Effector memory CD4-positive, alpha-beta T cell (primary cell): Measurements from ENCODE around the gene RBM5.

Experiments used
- DNase-seq, 3 donors: peaks; one replicate each; pipeline ENCODE4 v3.0.0-alpha.2; 2020
- H3K27ac ChIP-seq: 2 replicates; pipeline ENCODE4 v1.7.0; 2013; ENCODE audit warnings: mild to moderate bottlenecking, low read length, moderate library complexity; ENCODE audit not compliant: insufficient read depth, poor library complexity, severe bottlenecking
- H3K27me3 ChIP-seq: replicated peaks from 2 replicates; pipeline ENCODE4 v1.7.0; 2013; ENCODE audit warnings: mild to moderate bottlenecking, low read length; ENCODE audit not compliant: insufficient read depth, control insufficient read depth, poor library complexity, severe bottlenecking
- H3K36me3 ChIP-seq: 2 replicates; pipeline ENCODE4 v1.7.0; 2013; ENCODE audit warnings: mild to moderate bottlenecking, low read length, moderate library complexity; ENCODE audit not compliant: control insufficient read depth, insufficient read depth
- H3K4me1 ChIP-seq: 2 replicates; pipeline ENCODE4 v1.7.0; 2013; ENCODE audit warnings: low read length, mild to moderate bottlenecking; ENCODE audit not compliant: control insufficient read depth, insufficient read depth, poor library complexity, severe bottlenecking
- H3K4me3 ChIP-seq: 2 replicates; pipeline ENCODE4 v1.7.0; 2013; ENCODE audit warnings: low read length, low read depth, mild to moderate bottlenecking; ENCODE audit not compliant: insufficient read depth, poor library complexity, severe bottlenecking
- H3K9me3 ChIP-seq: 2 replicates; pipeline ENCODE4 v1.7.0; 2013; ENCODE audit warnings: mild to moderate bottlenecking, low read length, moderate library complexity; ENCODE audit not compliant: control insufficient read depth

The RBM5 gene

DNA sequence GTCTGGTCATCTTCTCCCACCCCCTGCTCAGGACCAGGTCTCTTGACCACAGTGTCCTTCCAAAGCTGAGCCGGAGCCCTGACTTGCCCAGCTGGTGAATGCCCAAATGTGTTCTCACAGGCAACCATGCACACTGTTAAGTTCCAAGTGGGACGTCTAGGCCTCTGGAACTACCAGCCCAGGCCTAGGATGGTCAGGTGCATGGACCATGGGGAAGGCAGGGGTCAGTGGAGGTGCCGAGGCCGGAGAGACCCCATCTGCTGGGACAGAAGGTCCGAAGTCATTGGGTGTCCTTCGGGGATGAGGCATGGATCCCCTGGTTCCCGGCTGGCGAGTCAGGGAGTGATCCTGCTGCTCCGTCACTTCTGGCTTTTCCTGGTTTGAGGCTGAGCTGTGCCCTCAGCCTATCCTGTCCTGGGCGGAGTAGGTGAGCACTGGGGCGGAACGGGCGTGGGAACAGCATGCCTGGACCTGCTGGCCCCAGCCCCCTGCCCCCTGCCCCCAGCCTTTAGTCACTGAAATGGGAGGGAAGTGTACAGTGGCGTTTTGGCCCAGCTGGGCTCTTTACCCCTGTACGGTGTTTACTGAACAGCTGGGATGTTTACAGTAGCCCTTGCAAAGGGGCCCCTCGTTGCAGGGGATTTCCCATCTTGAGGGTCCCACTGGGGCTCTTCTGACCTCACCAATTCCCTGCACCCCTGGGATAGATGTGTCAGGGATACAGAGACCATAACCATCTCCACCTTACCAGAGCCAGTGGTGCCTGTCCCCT, 78.5 kb downstream of the RBM5 start:
- no peaks in the 10 kb centered on the region for H3K4me1 ChIP-seq
- no peaks in the 10 kb centered on the region for H3K9me3 ChIP-seq
- H3K36me3 ChIP-seq = no peaks in the 10 kb centered on the region
- DNase-seq = no peak
- H3K27ac ChIP-seq = no peak overlapping the region
- H3K27me3 ChIP-seq = no peaks in the 10 kb centered on the region
- H3K4me3 ChIP-seq = no peak overlapping the region

DNA sequence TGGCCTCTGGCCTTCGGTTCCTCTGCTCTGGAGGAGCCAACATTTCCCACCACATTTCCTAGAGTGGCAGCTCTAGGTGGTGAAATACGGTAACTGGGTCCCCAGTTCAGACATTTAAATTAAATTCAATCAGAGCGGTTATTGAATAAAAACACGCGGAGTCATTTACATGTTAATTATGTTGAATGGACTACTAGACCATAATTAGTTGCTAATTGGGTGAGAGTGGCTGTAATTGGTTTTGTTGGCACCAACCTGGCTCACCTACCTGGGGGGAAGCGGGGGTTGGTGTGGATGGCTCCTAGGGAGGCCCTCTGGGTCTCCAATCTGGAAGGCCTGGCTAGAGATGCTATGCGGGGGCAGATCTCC, 79.1 kb downstream of the RBM5 start:
- no peak overlapping the region for H3K27ac ChIP-seq
- no peaks in the 10 kb centered on the region for H3K36me3 ChIP-seq
- H3K4me1 ChIP-seq = no peaks in the 10 kb centered on the region
- H3K4me3 ChIP-seq = no peak overlapping the region
- H3K9me3 ChIP-seq = no peaks in the 10 kb centered on the region
- no peaks in the 10 kb centered on the region for H3K27me3 ChIP-seq
- DNase-seq = no peak

DNA sequence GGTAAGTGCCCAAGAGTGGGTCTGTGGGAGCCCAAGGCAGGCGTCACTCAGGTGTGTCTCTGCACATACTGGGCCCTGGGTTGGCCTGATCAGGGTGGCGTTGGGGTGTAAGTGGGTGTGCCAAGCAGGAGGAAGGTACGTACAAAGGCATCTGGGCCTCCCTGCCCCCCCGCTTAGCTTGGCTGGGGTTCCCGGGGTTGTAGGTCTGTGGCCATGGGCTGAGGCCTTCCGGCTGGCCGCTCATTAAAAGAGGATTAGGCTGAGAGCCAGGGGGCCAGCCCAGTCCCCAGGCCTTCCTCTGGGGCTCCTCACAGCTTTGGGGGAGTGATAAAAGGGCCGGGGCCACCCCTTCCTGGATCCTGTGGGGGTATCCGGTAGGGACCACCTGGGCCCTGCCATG, 79.7 kb downstream of the RBM5 start:
- Histone ChIP-seq H3K4me3 (no peak overlapping the region), H3K36me3 (no peaks in the 10 kb centered on the region), H3K4me1 (no peaks in the 10 kb centered on the region), H3K27me3 (no peaks in the 10 kb centered on the region), H3K9me3 (no peaks in the 10 kb centered on the region), H3K27ac (no peak overlapping the region)
- no peak for DNase-seq
